Mesenchymal stem cell (in vitro differentiated cells and primary cell): ENCODE measurements around the gene SLC35F1.
"Not testable (repeated sequence)": the region's sequence is repeated elsewhere in the genome, so short reads cannot be mapped to it uniquely, and the experiment has no call there.

Source experiments
- DNase-seq: peaks from one replicate; pipeline ENCODE4 v3.0.0-alpha.2; 2013
- H2AFZ ChIP-seq: one replicate; pipeline ENCODE4 v1.6.1; 2013; ENCODE audit warnings: low read depth, mild to moderate bottlenecking, control low read depth, inconsistent platforms, low read length, moderate library complexity
- H2AK5ac ChIP-seq: 2 replicates; pipeline ENCODE4 v1.6.1; 2013; ENCODE audit warnings: low read length, moderate library complexity, mild to moderate bottlenecking, inconsistent platforms; ENCODE audit not compliant: severe bottlenecking
- H2BK120ac ChIP-seq: one replicate; pipeline ENCODE4 v1.6.1; 2013; ENCODE audit warnings: low read depth, mild to moderate bottlenecking, inconsistent platforms, low read length, moderate library complexity
- H2BK12ac ChIP-seq, 2 experiments: one replicate each; pipeline ENCODE4 v1.6.1; 2013; ENCODE audit warnings: inconsistent platforms in 2 of 2, low read length in 2 of 2, mild to moderate bottlenecking in 2 of 2, moderate library complexity in 2 of 2, control low read depth in 1 of 2
- H2BK15ac ChIP-seq: one replicate; pipeline ENCODE4 v1.6.1; 2013; ENCODE audit warnings: mild to moderate bottlenecking, low read depth, inconsistent platforms; ENCODE audit not compliant: poor library complexity, severe bottlenecking
- H2BK5ac ChIP-seq: 2 replicates; pipeline ENCODE4 v1.6.1; 2013; ENCODE audit warnings: low read depth, mild to moderate bottlenecking, low read length, control low read depth, inconsistent platforms; ENCODE audit not compliant: poor library complexity, severe bottlenecking
- H3K14ac ChIP-seq, 2 experiments: one replicate each; pipeline ENCODE4 v1.6.1; 2013; ENCODE audit warnings: inconsistent platforms in 2 of 2, low read length in 2 of 2, control low read depth in 1 of 2, mild to moderate bottlenecking in 1 of 2, moderate library complexity in 1 of 2
- H3K18ac ChIP-seq, 2 experiments: one replicate each; pipeline ENCODE4 v1.6.1; 2013; ENCODE audit warnings: inconsistent platforms in 2 of 2, low read length in 2 of 2, control low read depth in 1 of 2, low read depth in 1 of 2, mild to moderate bottlenecking in 1 of 2
- H3K23ac ChIP-seq, 2 experiments: one replicate each; pipeline ENCODE4 v1.6.1; 2013; ENCODE audit warnings: inconsistent platforms in 2 of 2, low read length in 2 of 2, mild to moderate bottlenecking in 2 of 2, moderate library complexity in 2 of 2, control low read depth in 1 of 2
- H3K27ac ChIP-seq: 2 replicates; pipeline ENCODE4 v1.5.1; 2013; ENCODE audit warnings: mild to moderate bottlenecking, moderate library complexity, low read length, control low read depth, inconsistent platforms; ENCODE audit not compliant: poor library complexity, severe bottlenecking
- H3K27me3 ChIP-seq, 2 experiments: 2 replicates each; pipeline versions ENCODE4 v1.6.1 to v1.7.0; 2013; ENCODE audit warnings: low read length in 2 of 2, mild to moderate bottlenecking in 2 of 2, moderate library complexity in 2 of 2, control low read depth in 1 of 2, inconsistent platforms in 1 of 2; ENCODE audit not compliant: control insufficient read depth in 1 of 2, insufficient read depth in 1 of 2
- H3K36me3 ChIP-seq, 2 experiments: 2 replicates each; pipeline versions ENCODE4 v1.6.1 to v1.7.0; 2013; ENCODE audit warnings: low read length in 2 of 2, control low read depth in 1 of 2, inconsistent platforms in 1 of 2, low read depth in 1 of 2, mild to moderate bottlenecking in 1 of 2; ENCODE audit not compliant: insufficient read depth in 2 of 2, control insufficient read depth in 1 of 2
- H3K4ac ChIP-seq, 2 experiments: one replicate each; pipeline ENCODE4 v1.6.1; 2013; ENCODE audit warnings: inconsistent platforms in 2 of 2, low read length in 2 of 2, mild to moderate bottlenecking in 2 of 2, moderate library complexity in 2 of 2, control low read depth in 1 of 2, low read depth in 1 of 2
- H3K4me1 ChIP-seq: 2 replicates; pipeline ENCODE4 v1.6.1; 2013; ENCODE audit warnings: low read depth, low read length, control low read depth; ENCODE audit not compliant: control insufficient read depth, insufficient read depth
- H3K4me2 ChIP-seq: 2 replicates; pipeline ENCODE4 v1.6.1; 2013; ENCODE audit warnings: low read length, mild to moderate bottlenecking, inconsistent platforms; ENCODE audit not compliant: poor library complexity, severe bottlenecking
- H3K4me3 ChIP-seq, 2 experiments: 2 replicates each; pipeline versions ENCODE4 v1.5.1 to v1.7.0; 2013; ENCODE audit warnings: low read length in 2 of 2, mild to moderate bottlenecking in 2 of 2, control low read depth in 1 of 2, low read depth in 1 of 2; ENCODE audit not compliant: insufficient read depth in 1 of 2
- H3K79me1 ChIP-seq: replicated peaks from 2 replicates; pipeline ENCODE4 v1.6.1; 2013; ENCODE audit warnings: mild to moderate bottlenecking, control low read depth, low read length, inconsistent platforms; ENCODE audit not compliant: poor library complexity, severe bottlenecking
- H3K9ac ChIP-seq: 2 replicates; pipeline ENCODE4 v1.7.0; 2013; ENCODE audit warnings: mild to moderate bottlenecking, low read length, moderate library complexity
- H3K9me3 ChIP-seq: 2 replicates; pipeline ENCODE4 v1.7.0; 2013; ENCODE audit warnings: mild to moderate bottlenecking, low read length; ENCODE audit not compliant: control insufficient read depth
- H4K8ac ChIP-seq: one replicate; pipeline ENCODE4 v1.6.1; 2013; ENCODE audit warnings: inconsistent platforms, mild to moderate bottlenecking, low read length, moderate library complexity
- H4K91ac ChIP-seq: one replicate; pipeline ENCODE4 v1.6.1; 2013; ENCODE audit warnings: mild to moderate bottlenecking, low read length, inconsistent platforms
- WGBS: methylation state at CpG from one replicate; pipeline ENCODE4 v1.1.7; 2013; ENCODE audit warnings: mixed read lengths; 5-methylcytosine and 5-hydroxymethylcytosine counted together

Gene SLC35F1

GRCh38 chr6:117965763-117966162, 58.7 kb downstream of the SLC35F1 start:
- not testable (repeated sequence) for H2BK5ac ChIP-seq, H3K79me1 ChIP-seq, H3K4me2 ChIP-seq, H2BK12ac ChIP-seq, H2AK5ac ChIP-seq, DNase-seq, H3K9ac ChIP-seq, H3K9me3 ChIP-seq, H2AFZ ChIP-seq, H3K36me3 ChIP-seq, H3K23ac ChIP-seq, H3K14ac ChIP-seq, H3K27ac ChIP-seq, H3K4me3 ChIP-seq, H4K91ac ChIP-seq, H3K4me1 ChIP-seq, H3K4ac ChIP-seq, H3K18ac ChIP-seq, H3K27me3 ChIP-seq, H2BK120ac ChIP-seq, H4K8ac ChIP-seq, H2BK15ac ChIP-seq
- WGBS = 70% methylated on average over 6 of the region's 7 CpGs

GRCh38 chr6:117971637-117972036, 64.6 kb downstream of the SLC35F1 start:
- Histone ChIP-seq H3K4me2 (no peak overlapping the region), H2BK15ac (no peak overlapping the region), H3K9me3 (no peaks in the 10 kb centered on the region), H4K91ac (no peak overlapping the region), H4K8ac (no peak overlapping the region), H3K4ac (no peak overlapping the region), H2AK5ac (no peak overlapping the region), H3K4me1 (no peaks in the 10 kb centered on the region), H2BK5ac (no peak overlapping the region), H2BK120ac (no peak overlapping the region), H3K23ac (no peak overlapping the region), H3K4me3 (no peak overlapping the region), H3K9ac (no peak overlapping the region), H2BK12ac (no peak overlapping the region), H3K27ac (no peak overlapping the region), H3K27me3 (no peaks in the 10 kb centered on the region), H3K14ac (no peak overlapping the region), H3K79me1 (no peaks in the 10 kb centered on the region), H2AFZ (no peak overlapping the region), H3K18ac (no peak overlapping the region), H3K36me3 (no peaks in the 10 kb centered on the region)
- DNase-seq = no peak

GRCh38 chr6:117974914-117975627, 68.0 kb downstream of the SLC35F1 start:
- H2BK120ac ChIP-seq = no peak overlapping the region
- no peaks in the 10 kb centered on the region for H3K9me3 ChIP-seq
- no peak overlapping the region for H3K14ac ChIP-seq
- no peak overlapping the region for H4K8ac ChIP-seq
- H2AFZ ChIP-seq = no peak overlapping the region
- H3K27me3 ChIP-seq = peaks cover 0 to 2% of the 10 kb centered on the region in 2 experiments
- no peaks in the 10 kb centered on the region for H3K4me1 ChIP-seq
- no peak overlapping the region for H4K91ac ChIP-seq
- no peak overlapping the region for H2AK5ac ChIP-seq
- H3K23ac ChIP-seq = no peak overlapping the region
- H3K27ac ChIP-seq = no peak overlapping the region
- H3K36me3 ChIP-seq = no peaks in the 10 kb centered on the region
- no peaks in the 10 kb centered on the region for H3K79me1 ChIP-seq
- no peak overlapping the region for H2BK12ac ChIP-seq
- H3K18ac ChIP-seq = no peak overlapping the region
- H2BK15ac ChIP-seq = no peak overlapping the region
- no peak overlapping the region for H3K4me3 ChIP-seq
- 94% methylated on average over 1 of the region's 1 CpG for WGBS
- no peak overlapping the region for H3K4ac ChIP-seq
- no peak overlapping the region for H3K9ac ChIP-seq
- H2BK5ac ChIP-seq = no peak overlapping the region
- H3K4me2 ChIP-seq = no peak overlapping the region
- peak; percentile 2 for DNase-seq

- H3K36me3 ChIP-seq = no peaks in the 10 kb centered on the region
- H3K4me3 ChIP-seq = no peak overlapping the region
- no peak overlapping the region for H3K4me2 ChIP-seq
- no peak overlapping the region for H2BK5ac ChIP-seq
- no peaks in the 10 kb centered on the region for H3K9me3 ChIP-seq
- H3K79me1 ChIP-seq = no peaks in the 10 kb centered on the region
- H2BK12ac ChIP-seq = no peak overlapping the region
- WGBS = 0% methylated on average over 1 of the region's 2 CpGs
- H3K27me3 ChIP-seq = peaks cover 0 to 3% of the 10 kb centered on the region in 2 experiments
- no peak overlapping the region for H2BK120ac ChIP-seq
- H2AFZ ChIP-seq = no peak overlapping the region
- H4K91ac ChIP-seq = no peak overlapping the region
- H3K27ac ChIP-seq = no peak overlapping the region
- peak; percentile 43 for DNase-seq
- H3K4me1 ChIP-seq = no peaks in the 10 kb centered on the region
- no peak overlapping the region for H2AK5ac ChIP-seq
- no peak overlapping the region for H2BK15ac ChIP-seq
- H4K8ac ChIP-seq = no peak overlapping the region
- H3K14ac ChIP-seq = no peak overlapping the region
- H3K18ac ChIP-seq = no peak overlapping the region
- H3K23ac ChIP-seq = no peak overlapping the region
- H3K9ac ChIP-seq = no peak overlapping the region
- H3K4ac ChIP-seq = no peak overlapping the region
Measured at GRCh38 chr6:117976030-117976651, 69.1 kb downstream of the SLC35F1 start.
